GM21381 (cell line): ENCODE data around the gene GOLGA1.

Experiments used
- ATAC-seq: cut with Tn5 transposase; IDR thresholded peaks from one replicate; pipeline ENCODE4 v1.9.1; 2021; ENCODE audit warnings: mild to moderate bottlenecking, moderate library complexity; ENCODE audit not compliant: unreplicated experiment

GOLGA1 gene

DNA sequence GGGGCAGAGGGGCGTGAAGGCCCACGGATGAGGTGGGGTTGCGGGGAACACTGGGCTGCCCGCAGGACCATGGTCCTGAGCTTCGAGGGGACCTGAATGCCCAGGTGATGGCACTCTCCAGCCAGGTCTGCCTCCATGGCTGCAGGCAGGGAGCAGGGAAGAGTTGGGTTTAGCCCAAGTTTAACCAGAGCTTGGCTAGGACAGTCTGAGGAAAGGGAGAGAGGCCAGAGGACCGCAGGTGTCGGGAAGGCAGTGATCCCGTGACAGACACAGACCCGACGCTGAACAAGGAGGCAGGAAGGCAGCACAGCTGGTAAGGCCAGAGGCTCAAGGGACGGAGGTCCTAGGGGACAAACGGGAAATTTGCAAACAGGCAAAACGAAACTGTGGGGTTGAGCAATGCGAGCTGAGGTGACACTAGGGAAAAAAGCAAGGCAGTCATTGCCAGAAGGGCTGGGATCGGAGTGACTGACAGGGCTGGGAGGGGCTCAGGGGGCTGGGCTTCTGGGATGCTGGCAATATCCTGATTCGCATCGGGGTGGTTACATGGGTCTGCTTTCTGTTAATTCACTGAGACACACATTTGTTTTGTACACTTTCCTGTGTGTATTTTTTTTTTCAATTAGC, 53.9 kb downstream of the GOLGA1 start:
- ATAC-seq: no peak

GRCh38 chr9:124886461-124886860, 54.4 kb downstream of the GOLGA1 start:
- ATAC-seq: no peak

GRCh38 chr9:124885551-124885950, 55.3 kb downstream of the GOLGA1 start:
- no peak for ATAC-seq

DNA sequence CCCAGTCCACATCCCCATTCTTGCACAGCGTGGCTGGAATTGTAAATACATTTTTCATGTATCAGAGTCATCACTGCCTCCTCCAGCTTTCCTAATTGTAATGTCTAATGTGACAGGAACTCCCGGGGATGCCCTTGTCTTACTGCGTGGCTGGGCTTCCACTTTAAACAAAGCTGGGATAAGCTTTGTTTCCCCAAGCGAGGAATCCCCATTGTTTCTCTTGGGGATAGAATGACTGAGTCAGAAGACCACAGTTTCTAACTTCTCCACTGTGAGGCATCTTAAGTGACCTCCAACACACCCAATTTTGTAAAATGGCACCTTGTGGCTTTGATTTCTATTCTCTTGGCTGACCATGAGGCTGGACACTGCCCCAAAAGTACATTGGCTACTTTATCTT, 56.5 kb downstream of the GOLGA1 start:
- ATAC-seq: no peak

GRCh38 chr9:124882231-124882630, 58.7 kb downstream of the GOLGA1 start:
- ATAC-seq: no peak

GRCh38 chr9:124881138-124881743, 59.6 kb downstream of the GOLGA1 start:
- no peak for ATAC-seq

- no peak for ATAC-seq
Measured at GRCh38 chr9:124880501-124880900, 60.4 kb downstream of the GOLGA1 start.

DNA sequence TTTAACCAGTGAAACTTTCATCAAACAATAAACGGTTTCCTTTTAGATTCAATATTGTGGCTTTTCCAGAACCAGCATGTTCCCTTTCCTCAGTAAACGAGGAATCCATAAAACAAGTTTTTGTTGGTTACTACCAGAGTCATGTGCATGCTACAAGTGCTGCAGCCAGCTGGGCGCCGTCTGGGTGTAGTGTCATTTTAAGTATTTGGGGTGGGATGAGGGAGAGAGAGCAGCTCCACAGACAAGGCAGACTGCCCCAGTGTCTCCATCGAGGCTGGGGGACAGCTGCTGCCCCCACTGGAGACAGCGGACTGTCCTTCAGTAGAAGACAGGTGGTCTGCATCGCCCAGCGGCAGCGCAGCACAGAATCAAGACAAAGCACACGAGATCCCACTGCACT, 61.7 kb downstream of the GOLGA1 start:
- no peak for ATAC-seq

DNA sequence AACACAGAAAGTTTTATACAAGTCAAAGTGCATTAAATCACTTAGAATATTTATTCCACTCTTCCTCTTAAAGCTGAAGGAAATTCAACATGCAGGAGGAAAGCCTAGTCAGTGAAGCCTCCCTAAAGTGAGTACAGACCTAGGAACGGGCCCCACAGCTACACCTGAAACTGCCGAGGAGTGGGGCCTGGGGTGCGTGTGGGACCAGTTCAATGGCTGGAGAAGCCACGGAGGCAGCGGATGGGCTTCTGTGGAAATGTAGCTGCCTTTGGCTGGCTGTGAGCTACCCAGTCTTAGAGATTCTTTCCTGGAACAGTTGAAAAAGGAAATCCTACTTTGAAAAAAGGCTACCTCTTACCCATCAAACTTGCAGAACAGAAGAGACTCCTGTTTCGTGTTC, 62.4 kb downstream of the GOLGA1 start:
- ATAC-seq: no peak

GRCh38 chr9:124878021-124878420, 62.9 kb downstream of the GOLGA1 start:
- no peak for ATAC-seq

GRCh38 chr9:124877021-124877782, 63.7 kb downstream of the GOLGA1 start:
- ATAC-seq: no peak

GRCh38 chr9:124875501-124875900, 65.4 kb downstream of the GOLGA1 start:
- ATAC-seq: no peak

- ATAC-seq: no peak
Measured at GRCh38 chr9:124873664-124874063, 67.2 kb downstream of the GOLGA1 start.

GRCh38 chr9:124871156-124871561, 69.7 kb downstream of the GOLGA1 start:
- ATAC-seq: no peak

DNA sequence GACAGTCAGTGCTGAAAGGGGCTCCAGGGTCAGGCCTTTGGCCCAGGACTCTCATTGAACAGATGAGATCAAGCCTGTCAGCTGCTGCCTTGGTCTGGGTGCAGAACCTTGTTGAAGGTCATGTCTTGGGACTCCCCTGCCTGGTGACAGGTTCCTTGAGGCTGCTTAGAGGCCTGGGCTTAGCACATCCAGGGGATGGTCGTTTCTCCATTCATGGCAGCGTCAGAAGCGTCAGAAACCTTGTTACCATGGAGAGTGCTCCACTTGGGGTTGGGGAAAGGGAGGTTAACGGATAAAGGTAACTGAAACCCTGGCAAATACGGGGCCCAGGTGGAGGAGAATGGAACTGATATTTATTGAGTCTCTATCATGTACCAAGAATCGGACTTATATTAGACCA, 70.2 kb downstream of the GOLGA1 start:
- ATAC-seq: no peak

GRCh38 chr9:124869986-124870560, 70.8 kb downstream of the GOLGA1 start:
- peak; percentile 35 for ATAC-seq

GRCh38 chr9:124869466-124869985, 71.4 kb downstream of the GOLGA1 start:
- ATAC-seq: peak; percentile 4

- ATAC-seq: peak; percentile 65
Measured at GRCh38 chr9:124868511-124869465, 72.1 kb downstream of the GOLGA1 start.

GRCh38 chr9:124863371-124863871, 77.5 kb downstream of the GOLGA1 start:
- no peak for ATAC-seq
